GM21786 (cell line): ENCODE data around the gene AUTS2.

Source experiments
- ATAC-seq: cut with Tn5 transposase; IDR thresholded peaks from one replicate; pipeline ENCODE4 v1.9.1; 2021; ENCODE audit not compliant: unreplicated experiment

Gene AUTS2

GRCh38 chr7:69598081-69598486 lies at the start of gene AUTS2:
Gene AUTS2 (plus strand): TSS chr7:69598475. CDS start chr7:69599654, 1,179 bp downstream.
- ATAC-seq: peak; percentile 51

GRCh38 chr7:69550991-69551390 lies 47.3 kb upstream of the AUTS2 start:
- no peak for ATAC-seq

GRCh38 chr7:69553190-69553589 lies 45.1 kb upstream of the AUTS2 start:
- no peak for ATAC-seq

DNA sequence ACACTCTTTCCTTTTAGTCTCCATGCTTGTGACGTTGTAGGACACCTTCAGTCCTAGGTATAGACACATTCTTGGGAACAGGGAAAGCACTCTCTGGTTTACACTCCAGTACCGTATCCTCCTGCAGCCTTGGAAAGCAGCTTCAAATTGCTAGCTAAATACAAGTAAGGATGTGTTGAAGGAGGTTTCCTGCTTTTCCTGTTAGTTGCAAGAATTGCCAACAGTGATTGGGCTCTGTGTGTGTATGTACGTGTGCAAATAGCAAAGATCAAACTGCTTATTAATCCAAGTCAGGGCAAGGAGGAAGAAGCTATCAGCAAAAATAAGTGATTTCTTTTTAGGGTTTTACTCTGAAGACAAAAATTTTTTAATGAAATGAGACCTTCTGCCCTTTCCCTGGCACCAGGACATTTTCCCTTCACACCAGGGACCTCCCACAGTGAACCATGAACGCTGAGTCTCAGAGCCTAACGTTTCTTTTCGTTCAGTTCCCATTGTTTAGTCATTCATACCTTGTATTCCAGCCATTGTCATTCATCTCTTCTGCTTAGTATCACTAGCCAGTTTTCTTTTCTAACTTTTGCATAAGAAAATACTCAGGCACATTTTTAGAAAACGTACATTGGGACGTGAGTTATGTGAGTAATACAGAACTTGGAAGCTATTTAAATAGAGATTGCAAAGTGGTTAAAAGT lies 36.9 kb upstream of the AUTS2 start:
- no peak for ATAC-seq

DNA sequence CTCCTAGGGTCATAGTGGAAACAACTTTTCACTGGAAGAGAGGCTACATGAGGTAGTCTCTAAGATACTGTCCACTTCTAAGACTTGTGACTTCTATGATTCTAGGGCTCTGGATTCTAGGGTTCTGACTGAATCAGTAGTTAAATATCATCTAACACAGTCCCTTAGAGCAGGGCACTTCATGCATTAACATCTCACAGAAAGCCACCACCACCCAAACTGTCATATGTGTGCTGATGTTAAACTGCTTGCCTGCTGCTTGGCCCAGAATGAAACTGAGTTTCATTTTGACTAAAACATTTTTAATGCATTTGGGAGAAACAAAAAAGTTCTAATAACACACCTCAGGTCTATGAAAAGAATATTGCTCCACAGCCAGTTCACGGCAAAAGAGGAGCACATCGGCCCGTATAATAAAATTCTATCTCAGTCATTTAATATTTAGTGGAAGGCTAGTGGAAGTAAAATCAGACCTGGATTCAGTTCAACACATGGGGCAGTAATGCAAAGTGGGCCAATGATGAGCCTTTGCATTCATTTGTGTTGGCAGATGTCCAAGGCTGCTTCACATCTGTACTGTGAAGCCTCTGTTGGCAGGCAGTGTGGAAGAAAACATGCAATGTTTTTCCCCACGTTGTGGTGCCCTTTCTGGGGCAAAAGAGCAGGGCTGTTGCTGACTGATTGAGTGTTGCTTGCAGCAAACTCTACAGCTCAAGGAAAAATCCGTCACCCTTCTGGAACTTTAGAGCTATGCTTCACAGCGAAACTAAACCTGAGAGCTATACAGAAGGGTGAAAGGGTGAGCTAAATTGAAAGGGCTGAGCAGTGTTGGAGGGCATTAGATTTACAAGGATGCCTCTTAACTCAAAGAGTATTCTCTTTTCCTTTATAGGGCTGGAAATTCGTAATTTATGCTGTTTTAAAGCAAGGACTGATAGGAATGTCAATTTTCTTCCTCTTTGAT lies 33.5 kb upstream of the AUTS2 start:
- peak; percentile 76 for ATAC-seq

GRCh38 chr7:69567800-69568199 lies 30.5 kb upstream of the AUTS2 start:
- ATAC-seq: no peak

DNA sequence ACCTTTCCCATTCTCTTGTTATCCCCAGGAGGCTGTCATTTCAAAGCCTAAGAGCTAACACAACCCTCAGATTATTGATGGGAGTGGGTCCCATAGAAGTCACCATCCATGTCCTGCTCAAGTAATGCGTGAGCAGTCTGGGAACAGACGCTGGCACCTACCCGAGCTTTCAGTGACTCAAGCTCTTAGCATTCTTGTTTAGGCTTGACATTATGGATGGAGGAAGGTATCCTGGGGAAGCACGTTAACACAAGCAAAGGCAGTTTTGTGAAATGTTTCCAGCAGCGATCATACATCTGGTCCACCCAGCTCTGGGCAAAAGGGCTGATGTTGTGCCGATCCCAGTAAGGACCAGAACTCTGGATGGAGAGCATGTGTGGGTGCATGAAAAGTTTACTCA lies 30.0 kb upstream of the AUTS2 start:
- no peak for ATAC-seq

DNA sequence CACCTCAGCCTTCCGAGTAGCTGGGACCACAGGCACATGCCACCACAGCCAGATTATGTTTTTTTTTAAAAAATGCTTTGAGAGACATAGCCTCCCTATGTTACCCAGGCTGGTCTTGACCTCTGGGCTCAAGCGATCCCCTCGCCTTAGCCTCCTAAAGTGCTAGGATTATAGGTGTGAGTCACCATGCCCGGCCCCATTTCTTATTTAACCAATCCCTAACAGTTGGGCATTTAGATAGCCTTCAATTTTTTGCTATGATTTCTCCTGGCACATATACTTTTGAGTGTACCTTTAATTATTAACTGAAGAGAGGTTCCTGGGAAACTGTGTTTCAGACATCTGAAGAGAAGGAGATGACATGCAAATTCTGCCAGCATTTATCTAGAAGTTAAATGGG lies 22.6 kb upstream of the AUTS2 start:
- ATAC-seq: no peak

- ATAC-seq: no peak
Measured at GRCh38 chr7:69577221-69577620, 21.1 kb upstream of the AUTS2 start.

DNA sequence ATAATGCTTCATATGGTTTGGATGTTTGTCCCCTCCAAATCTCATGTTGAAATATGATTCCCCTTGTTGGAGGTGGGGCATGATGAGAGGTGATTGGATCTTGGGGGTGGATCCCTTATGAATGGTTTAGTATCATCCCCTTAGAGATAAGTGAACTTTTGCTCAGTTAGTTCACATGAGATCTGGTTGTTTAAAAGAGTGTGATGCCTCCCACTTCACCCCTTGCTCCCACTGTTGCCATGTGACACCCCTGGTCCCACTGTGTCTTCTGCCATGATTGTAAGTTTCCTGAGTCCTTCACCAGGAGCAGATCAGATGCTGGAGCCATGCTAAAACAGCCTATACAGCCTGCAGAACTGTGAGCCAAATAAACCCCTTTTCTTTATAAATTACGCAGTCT lies 13.1 kb upstream of the AUTS2 start:
- ATAC-seq: no peak

- ATAC-seq: no peak
Measured at GRCh38 chr7:69586321-69586720, 12.0 kb upstream of the AUTS2 start.

GRCh38 chr7:69588773-69589172 lies 9.5 kb upstream of the AUTS2 start:
- ATAC-seq: no peak

GRCh38 chr7:69591805-69592204 lies 6.5 kb upstream of the AUTS2 start:
- no peak for ATAC-seq

DNA sequence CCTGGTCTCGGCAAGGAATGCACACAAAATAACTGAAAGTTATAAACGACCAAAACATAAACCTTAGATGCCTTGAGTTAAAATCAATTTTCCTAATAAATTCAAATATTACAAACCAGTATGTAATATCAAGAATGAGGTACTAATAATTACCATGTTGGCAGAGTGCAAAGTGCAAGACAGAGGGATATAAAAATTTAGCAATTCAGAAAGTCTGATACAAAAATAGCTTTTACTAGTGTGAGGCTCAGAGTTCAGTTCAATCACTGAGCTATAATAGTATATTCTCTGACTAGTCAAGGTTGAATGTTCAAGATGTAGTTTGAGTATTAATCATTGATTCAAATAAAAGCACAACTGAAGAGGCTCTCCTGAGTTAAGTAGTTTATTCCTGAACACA lies 4.8 kb upstream of the AUTS2 start:
- ATAC-seq: no peak

DNA sequence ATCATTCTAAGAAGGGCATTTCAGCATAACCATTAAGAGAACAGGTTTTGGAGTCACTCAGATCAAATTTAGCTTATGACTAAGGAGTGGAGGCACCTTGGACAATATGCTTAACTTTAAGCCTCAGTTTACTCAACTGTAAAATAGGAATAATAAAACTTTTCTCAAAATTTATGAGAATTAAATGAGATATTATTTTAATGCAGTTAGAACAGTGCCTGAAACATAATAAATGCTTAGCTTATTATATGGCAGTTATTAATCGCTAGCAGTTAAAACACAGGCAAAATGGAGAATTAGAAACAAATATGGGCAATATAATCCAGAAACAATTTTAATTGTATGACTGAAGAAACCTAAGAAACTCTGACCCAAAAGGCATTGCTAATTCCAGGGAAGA lies 2.9 kb upstream of the AUTS2 start:
- ATAC-seq: no peak

DNA sequence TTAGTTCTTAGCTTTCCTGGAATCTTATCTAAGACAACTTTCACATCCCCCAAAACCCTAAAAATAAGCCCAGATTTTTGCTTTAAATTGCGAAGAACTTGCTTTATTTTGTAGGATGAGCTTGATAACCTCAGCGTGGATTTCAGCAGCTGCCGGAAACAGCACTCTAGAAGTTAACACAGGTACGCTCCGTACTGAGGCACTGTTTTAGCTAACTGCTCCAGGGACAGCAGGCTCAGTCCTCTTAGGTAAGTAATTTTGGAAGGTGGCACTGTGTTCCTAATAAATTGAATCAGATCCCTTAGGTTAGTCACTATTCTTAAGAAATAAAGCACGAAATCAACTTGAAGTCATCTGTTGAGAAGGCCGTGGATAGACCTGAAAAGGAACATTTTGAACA lies 2.2 kb upstream of the AUTS2 start:
- no peak for ATAC-seq

- no peak for ATAC-seq
Measured at GRCh38 chr7:69596723-69597277, 1.5 kb upstream of the AUTS2 start.

GRCh38 chr7:69597278-69598076 lies 798 bp upstream of the AUTS2 start:
- peak; percentile 15 for ATAC-seq

GRCh38 chr7:69598487-69599285 lies 411 bp downstream of the AUTS2 start:
- ATAC-seq: no peak

DNA sequence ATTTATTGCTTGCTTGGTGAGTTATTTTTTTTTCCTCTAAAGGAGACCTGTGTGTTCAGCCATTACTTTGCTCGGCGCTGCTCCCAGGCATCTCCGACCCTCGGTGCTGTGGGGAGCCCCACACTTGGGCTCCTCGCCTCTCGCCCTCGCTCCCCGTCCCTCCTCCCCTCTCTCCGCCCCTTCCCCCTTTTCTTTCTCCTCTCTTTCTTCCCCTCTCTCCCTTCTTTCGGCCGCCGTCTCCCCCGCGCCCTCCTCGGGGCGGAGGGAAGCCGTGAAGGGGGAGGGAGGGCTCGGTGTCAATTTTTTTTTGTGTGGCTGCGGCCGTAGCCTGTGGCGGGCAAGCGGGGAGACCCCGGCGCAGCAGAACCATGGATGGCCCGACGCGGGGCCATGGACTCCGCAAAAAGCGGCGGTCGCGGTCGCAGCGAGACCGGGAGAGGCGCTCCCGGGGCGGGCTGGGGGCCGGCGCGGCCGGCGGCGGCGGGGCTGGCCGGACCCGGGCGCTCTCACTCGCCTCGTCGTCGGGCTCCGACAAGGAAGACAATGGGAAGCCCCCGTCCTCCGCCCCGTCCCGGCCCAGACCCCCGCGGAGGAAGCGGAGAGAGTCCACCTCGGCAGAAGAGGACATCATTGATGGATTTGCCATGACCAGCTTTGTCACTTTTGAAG lies 1.1 kb downstream of the AUTS2 start:
- no peak for ATAC-seq
